PC-3 (cell line): ENCODE data around the gene TMTC2.

ENCODE experiments used
- CTCF ChIP-seq: fragments of 300-600 bp; sonication (generic); conservative IDR thresholded peaks from 2 replicates; pipeline ENCODE4 v1.5.1; 2017; ENCODE audit warnings: antibody characterized with exemption, low read depth, mild to moderate bottlenecking, low read length
- EZH2 ChIP-seq: fragments of 300-600 bp; sonication (generic); IDR thresholded peaks from one replicate; pipeline ENCODE4 v1.6.1; 2017; ENCODE audit warnings: antibody characterized with exemption, mild to moderate bottlenecking, low read length; ENCODE audit not compliant: unreplicated experiment
- EZH2phosphoT487 ChIP-seq: fragments of 300-600 bp; sonication (generic); IDR thresholded peaks from 2 replicates; pipeline ENCODE4 v1.6.1; 2018; ENCODE audit warnings: mild to moderate bottlenecking, antibody characterized with exemption, low read length, borderline replicate concordance

DNA sequence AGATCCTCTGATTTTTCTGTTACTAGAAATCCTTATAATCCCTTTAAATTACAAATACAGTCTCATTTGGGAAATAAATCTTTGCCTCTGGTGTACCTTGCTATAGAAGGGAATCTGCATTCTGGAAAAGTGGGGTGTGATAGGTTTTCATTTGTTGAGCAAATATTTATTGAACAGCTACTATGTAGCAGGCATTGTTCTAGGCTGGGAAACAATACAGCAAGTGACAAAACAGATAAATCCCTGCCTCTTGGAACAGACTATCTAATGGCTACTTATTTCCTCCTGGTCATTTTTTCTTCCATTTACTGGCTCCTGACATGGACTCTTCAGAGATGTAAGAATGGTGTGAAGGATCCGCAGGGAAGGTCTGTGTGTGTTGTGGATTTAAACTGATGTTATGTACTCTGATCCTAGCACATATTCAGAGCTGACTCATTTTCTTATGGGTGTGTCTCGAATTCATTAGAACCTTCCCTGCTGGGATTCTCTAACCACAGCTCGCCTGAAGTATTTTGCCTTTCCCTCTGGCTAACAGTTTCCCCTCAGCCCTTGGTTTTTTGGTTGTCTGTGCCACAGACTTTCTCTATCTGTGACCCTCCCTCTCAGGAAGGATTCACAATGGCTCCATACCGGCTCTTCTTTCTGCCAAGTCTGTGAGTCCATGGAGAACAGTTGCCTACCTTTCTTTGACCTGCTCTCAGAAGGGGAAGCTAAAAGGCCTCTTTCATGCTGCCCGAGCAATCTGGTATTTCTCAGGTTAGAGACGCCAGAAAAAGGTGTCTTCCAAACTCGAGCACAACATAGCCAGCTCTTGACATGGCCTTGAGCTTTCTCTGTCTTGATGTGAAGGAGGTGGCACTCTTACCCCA is 53.7 kb downstream of the TMTC2 start:
- TF ChIP-seq CTCF (no peak), EZH2phosphoT487 (no peak), EZH2 (no peak)
